Measurements from ENCODE around the gene GGT6. TPM values are rescaled to one million over a fixed set of nuclear protein-coding genes. Genes with fewer than 3 reads are reported as not detected.

Gene GGT6
- total RNA-seq, 2 donors from 2014 or later = 158 to 163 TPM

DNA sequence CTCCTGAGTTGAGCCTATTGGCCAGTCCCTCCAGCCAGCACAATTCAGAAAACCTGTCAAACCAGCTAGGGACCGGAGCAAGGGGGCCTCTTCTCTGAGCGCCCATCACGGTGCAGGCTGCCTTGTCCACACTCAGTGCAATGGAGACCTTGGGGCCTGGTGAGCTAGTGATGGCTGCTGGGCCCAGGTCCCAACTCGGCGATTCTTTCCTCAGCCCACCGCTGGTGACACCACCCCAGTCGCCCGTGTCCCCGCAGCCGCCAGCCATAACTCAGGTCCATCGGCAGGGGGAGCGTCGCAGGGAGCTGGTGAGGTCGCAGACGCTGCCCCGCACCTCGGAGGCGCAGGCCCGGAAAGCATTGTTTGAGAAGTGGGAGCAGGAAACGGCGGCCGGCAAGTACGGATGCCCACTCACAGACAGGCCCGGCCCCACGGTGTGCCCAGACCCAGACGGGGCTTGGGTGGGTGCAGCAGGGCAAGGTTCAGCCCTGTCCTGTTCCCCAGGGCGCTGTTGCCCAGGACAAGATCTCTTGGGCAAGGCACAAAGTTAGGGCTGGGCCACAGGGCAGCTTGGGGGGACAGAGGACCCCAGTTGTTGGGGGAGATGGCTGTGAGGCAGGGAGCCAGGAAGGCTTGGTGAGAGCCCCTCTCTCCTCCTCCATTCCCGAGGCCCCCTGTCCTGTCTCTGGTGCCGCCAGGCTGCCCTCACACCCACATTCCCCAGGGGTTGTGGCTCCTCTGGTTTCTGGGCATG, 34.7 kb upstream of the GGT6 start:
- intact Hi-C loops (cut with DNase I) = loop anchor here (10.0 kb wide), 1 partner anchor 60 kb away; no protein-coding TSS in a partner anchor

DNA sequence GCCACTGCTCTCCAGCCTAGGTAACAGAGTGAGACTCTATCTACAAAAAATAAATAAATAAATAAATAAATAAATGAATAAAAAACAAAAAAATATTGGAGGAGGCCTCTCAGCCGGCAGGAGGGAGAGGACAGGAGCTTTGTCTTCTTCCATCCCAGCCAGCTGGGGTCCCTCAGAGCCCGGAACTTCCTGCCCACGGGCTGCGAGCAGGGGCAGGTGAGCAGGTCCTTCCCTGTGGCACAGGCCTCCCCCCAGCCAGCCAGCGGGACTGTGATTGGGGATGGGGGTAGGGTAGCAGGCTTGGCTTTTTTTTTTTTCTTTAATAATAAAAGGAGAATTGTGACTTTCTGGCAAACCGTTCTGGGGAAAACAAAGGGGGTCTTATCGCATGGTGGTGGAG, 34.0 kb upstream of the GGT6 start:
- H3K36me3 ChIP-seq = no peaks in the 10 kb centered on the region
- DNase-seq = no peak
- H3K27ac ChIP-seq = no peak overlapping the region
- no peak overlapping the region for H3K4me3 ChIP-seq
- intact Hi-C loops (cut with DNase I) = loop anchor here (10.0 kb wide), 1 partner anchor 60 kb away; no protein-coding TSS in a partner anchor
- TF ChIP-seq, protein P1, sequence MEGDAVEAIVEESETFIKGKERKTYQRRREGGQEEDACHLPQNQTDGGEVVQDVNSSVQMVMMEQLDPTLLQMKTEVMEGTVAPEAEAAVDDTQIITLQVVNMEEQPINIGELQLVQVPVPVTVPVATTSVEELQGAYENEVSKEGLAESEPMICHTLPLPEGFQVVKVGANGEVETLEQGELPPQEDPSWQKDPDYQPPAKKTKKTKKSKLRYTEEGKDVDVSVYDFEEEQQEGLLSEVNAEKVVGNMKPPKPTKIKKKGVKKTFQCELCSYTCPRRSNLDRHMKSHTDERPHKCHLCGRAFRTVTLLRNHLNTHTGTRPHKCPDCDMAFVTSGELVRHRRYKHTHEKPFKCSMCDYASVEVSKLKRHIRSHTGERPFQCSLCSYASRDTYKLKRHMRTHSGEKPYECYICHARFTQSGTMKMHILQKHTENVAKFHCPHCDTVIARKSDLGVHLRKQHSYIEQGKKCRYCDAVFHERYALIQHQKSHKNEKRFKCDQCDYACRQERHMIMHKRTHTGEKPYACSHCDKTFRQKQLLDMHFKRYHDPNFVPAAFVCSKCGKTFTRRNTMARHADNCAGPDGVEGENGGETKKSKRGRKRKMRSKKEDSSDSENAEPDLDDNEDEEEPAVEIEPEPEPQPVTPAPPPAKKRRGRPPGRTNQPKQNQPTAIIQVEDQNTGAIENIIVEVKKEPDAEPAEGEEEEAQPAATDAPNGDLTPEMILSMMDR (IDR thresholded peaks at IDR 0.05) = no peak
- H3K9ac ChIP-seq (ENCODE audit: low read depth in 2 of 2, low read length in 2 of 2) = no peak overlapping the region
- H3K27me3 ChIP-seq = no peaks in the 10 kb centered on the region
- H3K9me3 ChIP-seq = no peaks in the 10 kb centered on the region
- no peaks in the 10 kb centered on the region for H3K4me1 ChIP-seq

More for the DNA sequence above, 34.7 kb upstream of the GGT6 start:
- H3K27me3 ChIP-seq = no peaks in the 10 kb centered on the region
- no peak overlapping the region for H3K27ac ChIP-seq
- H3K9me3 ChIP-seq = no peaks in the 10 kb centered on the region
- H3K4me3 ChIP-seq = no peak overlapping the region
- H3K36me3 ChIP-seq = no peaks in the 10 kb centered on the region
- DNase-seq = peak; percentile 39
- no peak overlapping the region for H3K9ac ChIP-seq (ENCODE audit: low read depth in 2 of 2, low read length in 2 of 2)
- no peaks in the 10 kb centered on the region for H3K4me1 ChIP-seq
- TF ChIP-seq, protein P1 (IDR thresholded peaks at IDR 0.05) = peak; percentile 38

DNA sequence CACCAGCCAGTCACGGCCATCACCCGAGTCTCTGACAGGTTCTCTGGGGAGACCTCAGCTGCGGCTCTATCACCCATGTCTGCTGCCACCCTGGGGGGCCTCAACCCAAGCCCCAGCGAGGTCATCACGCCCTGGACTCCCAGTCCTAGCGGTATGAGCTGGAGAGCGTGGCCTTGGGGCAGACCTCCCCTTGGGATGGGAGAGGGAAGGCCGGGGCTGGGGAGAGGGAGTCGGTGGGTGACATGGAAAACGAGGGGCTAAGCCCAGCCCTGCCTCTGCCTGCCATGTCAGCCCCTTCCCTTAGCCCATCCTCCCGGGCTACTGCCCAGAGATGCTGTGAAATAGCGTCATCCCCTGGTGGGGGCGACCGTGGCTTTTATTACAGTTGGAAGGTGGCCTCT, 32.6 kb upstream of the GGT6 start:
- Histone ChIP-seq H3K27me3 (no peaks in the 10 kb centered on the region), H3K27ac (no peak overlapping the region), H3K4me3 (no peak overlapping the region), H3K4me1 (no peaks in the 10 kb centered on the region), H3K9me3 (no peaks in the 10 kb centered on the region), H3K9ac (ENCODE audit: low read depth in 2 of 2, low read length in 2 of 2) (no peak overlapping the region), H3K36me3 (no peaks in the 10 kb centered on the region)
- DNase-seq = no peak
- intact Hi-C loops (cut with DNase I) = loop anchor here (10.0 kb wide), 1 partner anchor 62 kb away; no protein-coding TSS in a partner anchor
- TF ChIP-seq, protein P1 (IDR thresholded peaks at IDR 0.05) = no peak

DNA sequence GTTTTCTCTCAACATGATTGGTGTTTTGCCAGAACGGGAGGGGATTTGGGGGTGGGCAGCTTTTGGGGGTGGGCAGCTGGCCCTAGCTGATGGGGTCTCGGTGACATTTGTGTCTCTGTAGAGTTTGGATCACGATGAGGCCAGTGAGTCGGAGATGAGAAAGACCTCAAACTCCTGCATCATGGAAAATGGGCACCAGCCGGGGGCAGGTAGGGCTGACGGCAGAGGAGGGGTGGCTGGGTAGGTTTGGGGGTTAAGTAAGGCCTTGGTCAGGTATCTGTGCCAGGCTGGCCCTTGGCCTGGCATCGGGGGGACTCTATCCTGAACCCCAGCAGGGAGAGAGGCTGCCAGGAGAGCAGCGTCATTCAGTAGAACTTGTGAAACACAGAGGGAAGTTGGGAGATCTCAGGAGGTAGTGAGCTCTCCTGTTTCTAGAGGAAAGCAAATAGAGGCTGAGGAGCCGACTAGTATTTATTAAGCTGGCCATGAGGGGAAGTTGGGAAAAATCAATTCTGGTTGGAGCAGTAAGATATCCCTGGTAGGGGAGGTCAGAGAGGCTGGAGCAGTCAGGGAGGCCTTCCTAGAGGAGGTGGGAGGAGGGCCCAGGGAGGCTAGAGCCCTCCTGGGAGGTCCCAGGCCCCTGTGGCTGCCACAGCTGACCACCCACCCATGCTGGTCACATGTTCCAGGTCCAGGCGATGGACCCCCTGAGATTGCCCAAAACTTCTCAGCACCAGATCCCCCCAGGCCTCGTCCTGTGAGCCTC, 32.0 kb upstream of the GGT6 start:
- DNase-seq = no peak
- Histone ChIP-seq H3K27me3 (no peaks in the 10 kb centered on the region), H3K27ac (no peak overlapping the region), H3K36me3 (no peaks in the 10 kb centered on the region), H3K9ac (ENCODE audit: low read depth in 2 of 2, low read length in 2 of 2) (no peak overlapping the region), H3K4me3 (no peak overlapping the region), H3K9me3 (no peaks in the 10 kb centered on the region), H3K4me1 (no peaks in the 10 kb centered on the region)
- intact Hi-C loops (cut with DNase I) = loop anchor here (10.0 kb wide), 1 partner anchor 62 kb away; no protein-coding TSS in a partner anchor
- TF ChIP-seq, protein P1 (IDR thresholded peaks at IDR 0.05) = no peak

DNA sequence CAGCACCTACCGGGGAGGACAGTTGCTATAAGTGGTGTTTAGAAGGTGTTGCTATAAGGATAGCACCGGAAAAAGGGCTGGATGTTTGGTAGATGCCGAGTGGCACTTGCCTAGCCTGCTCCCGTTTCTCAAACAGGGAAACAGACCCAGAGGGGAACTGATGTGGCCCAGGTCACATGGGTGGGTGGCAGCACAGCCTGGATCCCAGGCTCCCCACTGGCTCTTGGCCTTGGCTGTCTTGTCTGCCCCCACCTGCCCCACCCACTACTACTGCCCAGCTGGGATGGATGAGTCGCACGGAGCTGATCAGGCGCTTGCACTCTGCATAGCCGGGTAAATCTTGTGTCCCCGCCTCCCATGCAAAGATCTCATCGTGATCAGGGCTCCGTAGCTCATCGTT, 31.2 kb upstream of the GGT6 start:
- TF ChIP-seq, protein P1 (IDR thresholded peaks at IDR 0.05) = no peak
- H3K4me3 ChIP-seq = no peak overlapping the region
- intact Hi-C loops (cut with DNase I) = loop anchor here (10.0 kb wide), 1 partner anchor 63 kb away; no protein-coding TSS in a partner anchor
- H3K27me3 ChIP-seq = no peaks in the 10 kb centered on the region
- H3K4me1 ChIP-seq = no peaks in the 10 kb centered on the region
- DNase-seq = no peak
- H3K9me3 ChIP-seq = no peaks in the 10 kb centered on the region
- no peaks in the 10 kb centered on the region for H3K36me3 ChIP-seq
- no peak overlapping the region for H3K27ac ChIP-seq
- no peak overlapping the region for H3K9ac ChIP-seq (ENCODE audit: low read depth in 2 of 2, low read length in 2 of 2)

Data from colonic mucosa (tissue), 4 donors.